Vagina (tissue), 2 donors: ENCODE results near the gene ENTPD5. TPM values are rescaled to one million over a fixed set of nuclear protein-coding genes. Genes with fewer than 3 reads are reported as not detected.

ENCODE experiments used
- DNase-seq, 2 donors: peaks; one replicate each; pipeline ENCODE4 v3.0.0-alpha.2; 2017; ENCODE audit errors: extremely low spot score in 2 of 2
- H3K27ac ChIP-seq: fragments of 200-600 bp; sonication (generic); one replicate; pipeline ENCODE4 v1.5.1; 2019
- H3K27me3 ChIP-seq: fragments of 200-600 bp; sonication (generic); one replicate; pipeline ENCODE4 v1.5.1; 2019
- H3K36me3 ChIP-seq, 2 donors: fragments of 200-600 bp; sonication (generic); one replicate each; pipeline ENCODE4 v1.5.1; 2017 to 2019
- H3K4me1 ChIP-seq: fragments of 200-600 bp; sonication (generic); one replicate; pipeline ENCODE4 v1.5.1; 2019
- H3K4me3 ChIP-seq, 2 donors: fragments of 200-600 bp; sonication (generic); 1 replicate in 1 of 2; 2 replicates in 1 of 2; pipeline ENCODE4 v1.5.1; 2016 to 2019
- H3K9me3 ChIP-seq: fragments of 200-600 bp; sonication (generic); one replicate; pipeline ENCODE4 v1.5.1; 2019
- POLR2A ChIP-seq, 2 donors: fragments of 450-650 bp; IDR thresholded peaks; one replicate each; pipeline ENCODE4 v1.6.1; 2017; ENCODE audit warnings: antibody characterized with exemption in 2 of 2, mild to moderate bottlenecking in 2 of 2, moderate library complexity in 2 of 2
- POLR2AphosphoS5 ChIP-seq, 2 donors: sonication (generic); formaldehyde crosslinking; IDR thresholded peaks; one replicate each; pipeline ENCODE4 v1.9.0; 2017; ENCODE audit warnings: antibody characterized with exemption in 2 of 2, mild to moderate bottlenecking in 2 of 2, low read depth in 1 of 2; ENCODE audit not compliant: insufficient read depth in 1 of 2
- intact Hi-C: fragments of 100-400 bp; cut with DNase I; formaldehyde crosslinking; loops from one replicate; pipeline ENCODE4 v1.15.1; 2023
- total RNA-seq: library from RNA; depleted of rRNA; stranded (reverse); fragments of >200 nt; gene quantifications from one replicate; pipeline ENCODE4 v1.2.3, GENCODE V29; 2016
- TF ChIP-seq, protein P1 (sequence below), 3 experiments: fragments of 450-650 bp in 2 of 3; fragments of 200-600 bp in 1 of 3; sonication (generic) in 1 of 3; IDR thresholded peaks; one replicate each; pipeline ENCODE4 v1.5.1; 2017 to 2019; ENCODE audit warnings: antibody characterized with exemption in 3 of 3, mild to moderate bottlenecking in 2 of 3, moderate library complexity in 2 of 3

The ENTPD5 gene
- total RNA-seq, 1 donor from 2014 or later, result 8.6 TPM

DNA sequence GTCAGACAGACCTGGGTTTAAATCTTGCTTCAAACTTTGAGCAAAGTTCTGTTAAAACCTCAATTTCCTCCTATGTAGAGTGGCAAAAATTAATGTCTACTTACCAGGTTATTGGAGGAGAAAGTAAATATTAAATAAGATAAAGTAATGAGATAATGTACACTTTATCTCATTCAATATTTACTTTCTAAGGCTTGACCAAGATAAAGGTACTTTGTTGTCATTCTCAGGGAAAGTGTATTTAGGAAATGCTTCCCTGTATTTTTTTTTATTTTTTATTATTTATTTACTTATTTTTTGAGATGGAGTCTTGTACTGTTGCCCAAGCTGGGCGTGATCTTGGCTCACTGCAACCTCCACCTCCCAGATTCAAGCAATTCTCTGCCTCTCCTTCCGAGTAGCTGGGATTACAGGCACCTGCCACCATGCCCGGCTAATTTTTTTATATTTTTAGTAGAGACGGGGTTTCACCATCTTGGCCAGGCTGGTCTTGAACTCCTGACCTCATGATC, 73.9 kb downstream of the ENTPD5 start:
- H3K9me3 ChIP-seq, result no peaks in the 10 kb centered on the region
- H3K4me1 ChIP-seq, result peaks cover 19% of the 10 kb centered on the region
- no peak for DNase-seq
- intact Hi-C loops, result no loop called here
- no peaks in the 10 kb centered on the region for H3K27me3 ChIP-seq
- no peak overlapping the region for H3K4me3 ChIP-seq
- peaks cover 0 to 19% of the 10 kb centered on the region in 2 donors for H3K36me3 ChIP-seq
- no peak overlapping the region for H3K27ac ChIP-seq
- no peak for TF ChIP-seq POLR2A (IDR thresholded peaks at IDR 0.05)

DNA sequence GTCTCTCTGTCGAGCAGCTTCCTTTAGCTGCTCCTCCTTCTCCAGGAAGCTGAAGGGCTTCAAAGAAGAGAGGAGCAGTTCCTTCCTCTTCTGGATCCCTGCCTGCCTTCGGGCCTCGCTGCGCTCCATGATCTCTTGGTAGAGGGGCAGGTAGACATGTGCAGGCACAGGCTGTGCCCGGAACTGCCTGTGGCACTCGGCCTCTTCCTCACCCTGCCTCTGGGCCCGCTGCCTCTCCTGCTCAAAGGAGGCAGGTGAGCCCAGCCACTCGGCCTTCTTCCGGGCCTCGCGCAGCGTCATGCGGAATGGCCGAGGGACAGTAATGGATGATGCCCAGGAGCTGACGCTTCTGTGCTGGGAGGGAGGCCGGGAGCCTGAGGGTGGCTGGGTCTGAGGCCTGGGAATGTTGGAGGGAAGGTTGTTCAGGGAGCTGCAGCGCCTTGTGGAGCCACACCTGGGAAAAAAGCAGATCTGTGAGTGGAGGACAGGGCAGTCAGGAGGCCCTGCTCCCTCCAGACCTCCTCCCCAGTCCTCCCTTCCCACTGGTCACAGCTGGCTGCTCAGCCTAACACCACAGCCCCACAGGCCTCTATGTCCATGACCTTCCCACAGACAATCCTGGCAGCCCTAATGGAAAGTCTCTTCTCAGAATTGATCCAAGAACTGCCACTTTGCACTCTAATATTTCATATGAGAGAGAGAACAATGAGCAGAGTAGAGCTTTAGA, 74.5 kb downstream of the ENTPD5 start:
- H3K9me3 ChIP-seq, result no peaks in the 10 kb centered on the region
- intact Hi-C loops, result no loop called here
- H3K36me3 ChIP-seq, result peaks cover 0 to 24% of the 10 kb centered on the region in 2 donors
- H3K4me3 ChIP-seq, result no peak overlapping the region
- H3K27me3 ChIP-seq, result no peaks in the 10 kb centered on the region
- no peak for TF ChIP-seq POLR2AphosphoS5 (IDR thresholded peaks at IDR 0.05; ENCODE audit: insufficient read depth in 1 of 2, low read depth in 1 of 2)
- TF ChIP-seq, protein P1, sequence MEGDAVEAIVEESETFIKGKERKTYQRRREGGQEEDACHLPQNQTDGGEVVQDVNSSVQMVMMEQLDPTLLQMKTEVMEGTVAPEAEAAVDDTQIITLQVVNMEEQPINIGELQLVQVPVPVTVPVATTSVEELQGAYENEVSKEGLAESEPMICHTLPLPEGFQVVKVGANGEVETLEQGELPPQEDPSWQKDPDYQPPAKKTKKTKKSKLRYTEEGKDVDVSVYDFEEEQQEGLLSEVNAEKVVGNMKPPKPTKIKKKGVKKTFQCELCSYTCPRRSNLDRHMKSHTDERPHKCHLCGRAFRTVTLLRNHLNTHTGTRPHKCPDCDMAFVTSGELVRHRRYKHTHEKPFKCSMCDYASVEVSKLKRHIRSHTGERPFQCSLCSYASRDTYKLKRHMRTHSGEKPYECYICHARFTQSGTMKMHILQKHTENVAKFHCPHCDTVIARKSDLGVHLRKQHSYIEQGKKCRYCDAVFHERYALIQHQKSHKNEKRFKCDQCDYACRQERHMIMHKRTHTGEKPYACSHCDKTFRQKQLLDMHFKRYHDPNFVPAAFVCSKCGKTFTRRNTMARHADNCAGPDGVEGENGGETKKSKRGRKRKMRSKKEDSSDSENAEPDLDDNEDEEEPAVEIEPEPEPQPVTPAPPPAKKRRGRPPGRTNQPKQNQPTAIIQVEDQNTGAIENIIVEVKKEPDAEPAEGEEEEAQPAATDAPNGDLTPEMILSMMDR (IDR thresholded peaks at IDR 0.05), result no peak
- no peak for TF ChIP-seq POLR2A (IDR thresholded peaks at IDR 0.05)
- no peak overlapping the region for H3K27ac ChIP-seq
- H3K4me1 ChIP-seq, result peaks cover 19% of the 10 kb centered on the region
- no peak for DNase-seq

DNA sequence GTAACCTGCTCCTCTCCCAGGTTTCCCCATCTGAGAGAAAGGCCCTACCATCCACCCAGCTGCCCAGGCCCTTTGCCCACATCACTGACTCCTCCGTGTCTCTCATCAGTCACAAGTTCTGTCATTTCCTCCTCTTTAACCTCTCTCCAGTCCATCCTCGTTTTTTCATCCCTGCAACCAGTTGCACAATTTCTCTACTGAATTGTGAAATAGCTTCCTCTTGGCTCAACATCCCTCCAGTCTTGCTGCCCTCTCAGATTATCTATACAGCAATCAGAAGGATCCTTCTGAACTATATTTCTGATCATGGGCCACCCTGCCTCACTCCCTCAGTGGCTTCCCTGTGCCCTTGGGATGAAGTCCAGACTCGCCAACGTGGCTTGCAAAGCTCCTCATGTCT, 76.0 kb downstream of the ENTPD5 start:
- peaks cover 14% of the 10 kb centered on the region for H3K4me1 ChIP-seq
- TF ChIP-seq POLR2A (IDR thresholded peaks at IDR 0.05), result no peak
- peak in 1 of 2 donors; percentile 17 for TF ChIP-seq POLR2AphosphoS5 (IDR thresholded peaks at IDR 0.05; ENCODE audit: insufficient read depth in 1 of 2, low read depth in 1 of 2)
- TF ChIP-seq, protein P1 (IDR thresholded peaks at IDR 0.05), result no peak
- no peaks in the 10 kb centered on the region for H3K27me3 ChIP-seq
- H3K36me3 ChIP-seq, result peaks cover 0 to 24% of the 10 kb centered on the region in 2 donors
- DNase-seq, result no peak
- no peak overlapping the region for H3K4me3 ChIP-seq
- intact Hi-C loops, result no loop called here
- no peaks in the 10 kb centered on the region for H3K9me3 ChIP-seq
- H3K27ac ChIP-seq, result no peak overlapping the region

DNA sequence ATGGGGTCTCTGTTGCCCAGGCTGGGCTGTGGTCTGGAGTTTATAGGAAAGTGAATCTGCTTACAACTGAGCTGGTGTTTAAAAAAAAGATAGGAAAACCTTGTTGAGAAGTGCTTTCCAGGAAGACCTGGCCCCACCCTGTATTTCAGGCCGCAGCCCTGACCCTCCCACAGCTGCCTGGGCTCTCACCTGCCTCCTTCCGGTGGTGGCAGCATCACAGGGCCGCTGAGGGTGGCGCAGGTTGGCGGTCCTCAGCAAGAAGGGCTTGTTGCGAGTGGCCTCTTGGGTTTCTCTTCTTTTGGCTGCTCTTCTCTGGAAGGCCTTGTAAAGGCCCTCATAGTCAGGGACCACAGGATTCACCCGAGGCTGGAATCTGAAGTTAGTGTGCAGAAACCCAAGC, 76.9 kb downstream of the ENTPD5 start:
- H3K4me1 ChIP-seq, result peaks cover 14% of the 10 kb centered on the region
- H3K9me3 ChIP-seq, result no peaks in the 10 kb centered on the region
- H3K36me3 ChIP-seq, result peaks cover 0 to 28% of the 10 kb centered on the region in 2 donors
- H3K4me3 ChIP-seq, result no peak overlapping the region
- H3K27ac ChIP-seq, result no peak overlapping the region
- no peaks in the 10 kb centered on the region for H3K27me3 ChIP-seq
- no peak for TF ChIP-seq POLR2AphosphoS5 (IDR thresholded peaks at IDR 0.05; ENCODE audit: insufficient read depth in 1 of 2, low read depth in 1 of 2)
- TF ChIP-seq, protein P1 (IDR thresholded peaks at IDR 0.05), result no peak
- TF ChIP-seq POLR2A (IDR thresholded peaks at IDR 0.05), result no peak
- DNase-seq, result no peak
- intact Hi-C loops, result no loop called here

DNA sequence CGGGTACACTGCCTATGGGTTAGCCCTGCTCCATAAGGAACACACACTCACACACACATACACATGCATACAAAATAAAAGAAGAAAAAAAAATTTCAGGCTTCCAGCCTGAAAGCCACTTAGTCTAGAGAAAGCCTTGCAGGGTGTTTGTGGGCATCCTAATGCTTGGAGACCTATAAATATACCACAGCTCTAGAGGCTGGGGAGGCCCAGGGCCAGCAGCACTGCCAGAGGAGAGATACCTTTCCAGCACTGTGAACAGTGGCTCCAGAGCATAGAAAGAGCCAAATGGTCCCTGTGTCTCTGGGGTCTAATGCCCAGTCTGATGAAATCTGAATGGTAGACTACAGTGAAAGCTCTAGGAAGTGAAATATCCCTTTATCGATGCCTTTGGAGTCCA, 82.1 kb downstream of the ENTPD5 start:
- no peaks in the 10 kb centered on the region for H3K4me1 ChIP-seq
- no peak overlapping the region for H3K27ac ChIP-seq
- H3K4me3 ChIP-seq, result no peak overlapping the region
- no peak for DNase-seq
- TF ChIP-seq, protein P1 (IDR thresholded peaks at IDR 0.05), result no peak
- TF ChIP-seq POLR2A (IDR thresholded peaks at IDR 0.05) (no peak), POLR2AphosphoS5 (IDR thresholded peaks at IDR 0.05; ENCODE audit: insufficient read depth in 1 of 2, low read depth in 1 of 2) (no peak)
- no peaks in the 10 kb centered on the region for H3K9me3 ChIP-seq
- H3K27me3 ChIP-seq, result no peaks in the 10 kb centered on the region
- peaks cover 0 to 53% of the 10 kb centered on the region in 2 donors for H3K36me3 ChIP-seq
- intact Hi-C loops, result no loop called here
